IMR-90 (cell line): ENCODE measurements around the gene LDHD. TPM values are rescaled to one million over a fixed set of nuclear protein-coding genes. Genes with fewer than 3 reads are reported as not detected.

ENCODE experiments used
- ATAC-seq: fragments of 200-7000 bp; cut with Tn5 transposase; 2 replicates; pipeline ENCODE4 v1.9.1; 2020; ENCODE audit warnings: low read depth, mild to moderate bottlenecking, moderate library complexity
- BruUV-seq: library from RNA; stranded (reverse); fragments of 400-500 nt; replicated peaks from 2 replicates; lab custom pipeline; 2021; lab: Mats Ljungman, UMichigan
- CTCF ChIA-PET: fragments of 300-600 bp; formaldehyde crosslinking; extraction: SDS; loops from one replicate; lab custom pipeline; 2021; ENCODE audit warnings: antibody characterized with exemption; lab: Yijun Ruan, JAX
- POLR2A ChIA-PET: fragments of 300-600 bp; sonication (Branson Sonifier 250); formaldehyde crosslinking; loops from one replicate; lab custom pipeline; 2022; ENCODE audit warnings: antibody characterized with exemption; ENCODE audit not compliant: unreplicated experiment; lab: Charles Lee
- DNase-seq: peaks from one replicate; pipeline ENCODE4 v3.0.0; 2013
- H2AFZ ChIP-seq: replicated peaks from 2 replicates; pipeline ENCODE3; 2013; ENCODE audit warnings: low read length, mild to moderate bottlenecking; ENCODE audit not compliant: poor library complexity
- H2AK5ac ChIP-seq: 2 replicates; pipeline ENCODE4 v1.6.1; 2013; ENCODE audit warnings: low read depth, low read length, inconsistent platforms
- H2AK9ac ChIP-seq: replicated peaks from 2 replicates; pipeline ENCODE3; 2013; ENCODE audit warnings: mild to moderate bottlenecking, low read depth, low read length, moderate library complexity; ENCODE audit not compliant: poor library complexity
- H2BK120ac ChIP-seq: 2 replicates; pipeline ENCODE4 v1.6.1; 2013; ENCODE audit warnings: low read depth, low read length, inconsistent platforms
- H2BK15ac ChIP-seq: 3 replicates; pipeline ENCODE4 v1.6.1; 2013; ENCODE audit warnings: low read depth, low read length, inconsistent platforms
- H2BK20ac ChIP-seq: 2 replicates; pipeline ENCODE4 v1.6.1; 2013; ENCODE audit warnings: low read depth, mild to moderate bottlenecking, inconsistent platforms, low read length, moderate library complexity
- H2BK5ac ChIP-seq: 2 replicates; pipeline ENCODE4 v1.6.1; 2013; ENCODE audit warnings: mild to moderate bottlenecking, low read depth, low read length, inconsistent platforms; ENCODE audit not compliant: poor library complexity, severe bottlenecking
- H3K14ac ChIP-seq: replicated peaks from 2 replicates; pipeline ENCODE4 v1.6.1; 2013; ENCODE audit warnings: low read depth, low read length, inconsistent platforms
- H3K18ac ChIP-seq: 2 replicates; pipeline ENCODE4 v1.6.1; 2013; ENCODE audit warnings: low read depth, low read length, control low read depth
- H3K23ac ChIP-seq: 2 replicates; pipeline ENCODE4 v1.6.1; 2013; ENCODE audit warnings: low read depth, low read length, inconsistent platforms
- H3K27ac ChIP-seq: 2 replicates; pipeline ENCODE4 v1.5.1; 2013; ENCODE audit warnings: mild to moderate bottlenecking, control low read depth, low read length; ENCODE audit not compliant: insufficient read depth
- H3K27me3 ChIP-seq: 2 replicates; pipeline ENCODE4 v1.6.1; 2013; ENCODE audit warnings: low read length; ENCODE audit not compliant: control insufficient read depth, insufficient read depth
- H3K36me3 ChIP-seq: 2 replicates; pipeline ENCODE4 v1.6.1; 2013; ENCODE audit warnings: low read length, mixed read lengths; ENCODE audit not compliant: control insufficient read depth, insufficient read depth
- H3K4ac ChIP-seq: 2 replicates; pipeline ENCODE4 v1.6.1; 2013; ENCODE audit warnings: low read depth, low read length, inconsistent platforms
- H3K4me1 ChIP-seq: 2 replicates; pipeline ENCODE4 v1.6.1; 2013; ENCODE audit warnings: low read length, mixed read lengths; ENCODE audit not compliant: control insufficient read depth, insufficient read depth
- H3K4me2 ChIP-seq: 2 replicates; pipeline ENCODE4 v1.6.1; 2013; ENCODE audit warnings: low read depth, mild to moderate bottlenecking, control low read depth, low read length, moderate library complexity
- H3K4me3 ChIP-seq: 2 replicates; pipeline ENCODE4 v1.5.1; 2013; ENCODE audit warnings: low read depth, mild to moderate bottlenecking, control low read depth, low read length, moderate library complexity; ENCODE audit not compliant: insufficient read depth
- H3K56ac ChIP-seq: 2 replicates; pipeline ENCODE4 v1.6.1; 2013; ENCODE audit warnings: low read length, inconsistent platforms; ENCODE audit not compliant: insufficient read depth; ENCODE audit errors: extremely low read depth
- H3K79me1 ChIP-seq, 2 experiments: 2 replicates each; pipeline ENCODE4 v1.6.1; 2013; ENCODE audit warnings: low read length in 2 of 2, inconsistent platforms in 1 of 2, low read depth in 1 of 2
- H3K9ac ChIP-seq: 2 replicates; pipeline ENCODE4 v1.6.1; 2013; ENCODE audit warnings: low read depth, low read length, control low read depth
- H3K9me1 ChIP-seq: 2 replicates; pipeline ENCODE4 v1.6.1; 2013; ENCODE audit warnings: low read length, inconsistent platforms; ENCODE audit not compliant: insufficient read depth
- H3K9me3 ChIP-seq: 2 replicates; pipeline ENCODE4 v1.6.1; 2013; ENCODE audit warnings: low read length; ENCODE audit not compliant: control insufficient read depth, insufficient read depth
- H4K20me1 ChIP-seq: 2 replicates; pipeline ENCODE4 v1.6.1; 2013; ENCODE audit warnings: low read length, inconsistent platforms; ENCODE audit not compliant: insufficient read depth
- H4K5ac ChIP-seq: 2 replicates; pipeline ENCODE4 v1.6.1; 2013; ENCODE audit warnings: mild to moderate bottlenecking, low read depth, low read length, control low read depth
- H4K8ac ChIP-seq, 2 experiments: 2 replicates each; pipeline ENCODE4 v1.6.1; 2013; ENCODE audit warnings: low read depth in 2 of 2, low read length in 2 of 2, control low read depth in 1 of 2, inconsistent platforms in 1 of 2
- H4K91ac ChIP-seq: 2 replicates; pipeline ENCODE4 v1.6.1; 2013; ENCODE audit warnings: low read depth, low read length, inconsistent platforms; ENCODE audit not compliant: insufficient read depth
- CEBPB ChIP-seq: IDR thresholded peaks from 2 replicates; pipeline ENCODE4 v1.6.1; 2012; ENCODE audit warnings: low read depth, low read length, improper control_type of control experiment
- MAFK ChIP-seq: IDR thresholded peaks from 2 replicates; pipeline ENCODE4 v1.6.1; 2012; ENCODE audit warnings: low read depth, low read length, improper control_type of control experiment
- MAZ ChIP-seq: IDR thresholded peaks from 2 replicates; pipeline ENCODE4 v1.6.1; 2012; ENCODE audit warnings: low read depth, mild to moderate bottlenecking, low read length, improper control_type of control experiment, moderate library complexity, borderline replicate concordance
- NFE2L2 ChIP-seq: fragments of 150-350 bp; IDR thresholded peaks from 2 replicates; pipeline ENCODE4 v1.6.1; 2016; ENCODE audit warnings: low read depth, mild to moderate bottlenecking, low read length
- RAD21 ChIP-seq: IDR thresholded peaks from 2 replicates; pipeline ENCODE4 v1.6.1; 2012; ENCODE audit warnings: low read length, improper control_type of control experiment
- RCOR1 ChIP-seq: IDR thresholded peaks from 2 replicates; pipeline ENCODE4 v1.6.1; 2012; ENCODE audit warnings: mild to moderate bottlenecking, low read length, improper control_type of control experiment; ENCODE audit not compliant: insufficient replicate concordance
- RFX5 ChIP-seq: IDR thresholded peaks from 2 replicates; pipeline ENCODE4 v1.8.0; 2012; ENCODE audit warnings: low read depth, mild to moderate bottlenecking, low read length, moderate library complexity
- whole genome bisulfite sequencing, 2 experiments: methylation state at CpG; one replicate each; pipeline versions ENCODE4 v1.1.5 to v1.1.7; 2013; ENCODE audit warnings: missing lambda C conversion rate in 2 of 2; ENCODE audit not compliant: insufficient read length in 1 of 2; ENCODE audit errors: extremely low coverage in 2 of 2; 5-methylcytosine and 5-hydroxymethylcytosine counted together
- dilution Hi-C: fragments of 300-500 bp; cut with HindIII; formaldehyde crosslinking; loops from one replicate; pipeline ENCODE4 v1.14.3; 2018; ENCODE audit warnings: low sequenced_read_pairs; ENCODE audit not compliant: unreplicated experiment
- in situ Hi-C: fragments of 300-500 bp; cut with MboI; formaldehyde crosslinking; loops from 3 replicates; pipeline ENCODE4 v1.14.3; 2019; ENCODE audit warnings: low sequenced_read_pairs, inconsistent platforms, mixed read lengths
- intact Hi-C: fragments of 100-400 bp; cut with micrococcal nuclease; formaldehyde crosslinking; loops from 2 replicates; pipeline ENCODE4 v1.10.0; 2022
- polyA plus RNA-seq, 3 experiments: library from polyadenylated mRNA; depleted of rRNA; stranded (reverse); fragments of >200 nt; gene quantifications; 2 replicates each; pipeline ENCODE4 v1.2.3, GENCODE V29; 2012; ENCODE audit warnings: low replicate concordance in 1 of 3
- total RNA-seq: library from RNA; depleted of rRNA; stranded (reverse); fragments of >200 nt; gene quantifications from 2 replicates; pipeline ENCODE4 v1.2.3, GENCODE V29; 2012
- TF ChIP-seq, protein P1 (sequence below): fragments of 150-350 bp; IDR thresholded peaks from 2 replicates; pipeline ENCODE4 v1.6.1; 2017; ENCODE audit warnings: mild to moderate bottlenecking, antibody characterized with exemption, low read length, low read depth

Gene LDHD
- total and polyA plus RNA-seq, 2 of the 4 experiments (the other 2 are of a cell fraction), result under 0.01 to 0.26 TPM

DNA sequence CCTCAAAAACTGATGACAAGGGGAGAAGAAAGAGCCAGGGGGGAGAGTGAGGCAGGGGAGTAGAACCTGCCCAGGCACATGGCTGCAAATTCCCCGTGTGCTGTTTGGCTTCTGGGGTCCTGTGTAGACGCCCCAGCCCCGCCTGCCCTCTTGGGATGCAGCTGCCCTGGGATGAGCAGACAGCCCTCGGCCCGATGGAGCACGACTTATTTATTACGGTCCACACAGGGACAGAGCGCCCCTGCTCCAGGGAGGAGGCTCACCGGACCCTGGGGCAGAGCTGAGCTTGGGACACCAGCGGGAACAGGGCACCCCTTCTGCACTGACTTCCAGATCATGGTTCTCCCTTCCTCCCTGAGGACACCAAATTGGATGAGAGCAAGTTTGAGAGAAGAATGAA lies 9.1 kb downstream of the LDHD start:
- POLR2A ChIA-PET, result interaction anchor here (0.6 kb wide), 1 partner anchor 19 kb away, joined by 6 read pairs; no protein-coding TSS in a partner anchor
- Histone ChIP-seq H3K14ac (peak overlapping the region; percentile 37), H3K56ac (no peak overlapping the region), H4K20me1 (peaks cover 10% of the 10 kb centered on the region), H2BK120ac (peak overlapping the region; percentile 33; the same call in 1 of the 2 replicates), H3K4ac (peak overlapping the region; percentile 82), H3K27ac (peak overlapping the region; percentile 34; the same call in 1 of the 2 replicates), H3K4me3 (no peak overlapping the region), H4K91ac (peak overlapping the region; percentile 78), H3K4me2 (peak overlapping the region; percentile 17; the same call in 1 of the 2 replicates), H4K5ac (peak overlapping the region; percentile 43), H2BK5ac (peak overlapping the region; percentile 28), H3K4me1 (peaks cover 49% of the 10 kb centered on the region), H3K9ac (no peak overlapping the region), H2AFZ (peak overlapping the region; percentile 9), H3K23ac (no peak overlapping the region), H3K9me1 (peaks cover 25% of the 10 kb centered on the region), H3K9me3 (no peaks in the 10 kb centered on the region), H4K8ac (peak overlapping the region; percentile 22 to 67; a peak in 2 of 4 replicates), H2BK20ac (peak overlapping the region; percentile 89), H3K36me3 (no peaks in the 10 kb centered on the region; the same call in 1 of the 2 replicates), H3K18ac (peak overlapping the region; percentile 62), H2AK5ac (peak overlapping the region; percentile 97), H3K27me3 (no peaks in the 10 kb centered on the region), H2BK15ac (peak overlapping the region; percentile 73; the same call in 1 of the 3 replicates), H3K79me1 (peaks cover 16 to 62% of the 10 kb centered on the region in 2 experiments), H2AK9ac (peak overlapping the region; percentile 47)
- CTCF ChIA-PET, result no interaction called here
- TF ChIP-seq RCOR1 (no peak), RFX5 (no peak), MAFK (no peak), CEBPB (no peak), MAZ (no peak), RAD21 (no peak), NFE2L2 (no peak)
- TF ChIP-seq, protein P1, sequence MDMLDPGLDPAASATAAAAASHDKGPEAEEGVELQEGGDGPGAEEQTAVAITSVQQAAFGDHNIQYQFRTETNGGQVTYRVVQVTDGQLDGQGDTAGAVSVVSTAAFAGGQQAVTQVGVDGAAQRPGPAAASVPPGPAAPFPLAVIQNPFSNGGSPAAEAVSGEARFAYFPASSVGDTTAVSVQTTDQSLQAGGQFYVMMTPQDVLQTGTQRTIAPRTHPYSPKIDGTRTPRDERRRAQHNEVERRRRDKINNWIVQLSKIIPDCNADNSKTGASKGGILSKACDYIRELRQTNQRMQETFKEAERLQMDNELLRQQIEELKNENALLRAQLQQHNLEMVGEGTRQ, result no peak
- dilution Hi-C loops, result no loop called here
- intact Hi-C loops, result no loop called here
- no TSS peak for BruUV-seq
- 79% methylated on average over 4 of the region's 10 CpGs; no CpG with 5 or more reads in 1 of the 2 experiments for WGBS, 2 experiments
- no peak for ATAC-seq
- no peak for DNase-seq
- in situ Hi-C loops, result loop anchor here (5.0 kb wide), 1 partner anchor 105 kb away; no protein-coding TSS in a partner anchor
